ENCODE results near the gene CCDC27. TPM values are rescaled to one million over a fixed set of nuclear protein-coding genes. Genes with fewer than 3 reads are reported as not detected.

Gene CCDC27
- total and polyA plus RNA-seq, 4 donors = not detected

DNA sequence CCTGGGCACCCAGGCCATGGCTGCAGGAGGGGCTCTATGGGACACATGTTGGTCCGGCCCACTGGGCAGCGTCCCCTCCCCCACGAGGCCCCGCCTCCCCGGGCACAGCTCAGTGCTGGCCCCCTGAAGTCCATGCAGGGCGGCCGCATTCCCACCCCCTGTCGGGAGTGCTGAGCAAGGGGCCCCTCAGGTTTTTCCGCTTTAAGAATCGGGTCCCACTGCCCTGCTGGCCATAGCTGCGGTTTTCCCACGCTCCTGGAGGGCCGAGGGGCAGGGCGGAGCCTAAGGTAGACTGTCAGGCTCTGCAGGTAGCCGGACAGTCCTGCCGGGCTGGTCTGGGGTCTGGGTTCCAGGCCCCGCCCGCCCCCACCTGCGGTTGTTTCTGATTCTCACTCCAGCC, 43.5 kb upstream of the CCDC27 start:
- no peak for TF ChIP-seq RXRA (IDR thresholded peaks at IDR 0.05)
- TF ChIP-seq YY1 (IDR thresholded peaks at IDR 0.05) = no peak
- TF ChIP-seq, protein P1, sequence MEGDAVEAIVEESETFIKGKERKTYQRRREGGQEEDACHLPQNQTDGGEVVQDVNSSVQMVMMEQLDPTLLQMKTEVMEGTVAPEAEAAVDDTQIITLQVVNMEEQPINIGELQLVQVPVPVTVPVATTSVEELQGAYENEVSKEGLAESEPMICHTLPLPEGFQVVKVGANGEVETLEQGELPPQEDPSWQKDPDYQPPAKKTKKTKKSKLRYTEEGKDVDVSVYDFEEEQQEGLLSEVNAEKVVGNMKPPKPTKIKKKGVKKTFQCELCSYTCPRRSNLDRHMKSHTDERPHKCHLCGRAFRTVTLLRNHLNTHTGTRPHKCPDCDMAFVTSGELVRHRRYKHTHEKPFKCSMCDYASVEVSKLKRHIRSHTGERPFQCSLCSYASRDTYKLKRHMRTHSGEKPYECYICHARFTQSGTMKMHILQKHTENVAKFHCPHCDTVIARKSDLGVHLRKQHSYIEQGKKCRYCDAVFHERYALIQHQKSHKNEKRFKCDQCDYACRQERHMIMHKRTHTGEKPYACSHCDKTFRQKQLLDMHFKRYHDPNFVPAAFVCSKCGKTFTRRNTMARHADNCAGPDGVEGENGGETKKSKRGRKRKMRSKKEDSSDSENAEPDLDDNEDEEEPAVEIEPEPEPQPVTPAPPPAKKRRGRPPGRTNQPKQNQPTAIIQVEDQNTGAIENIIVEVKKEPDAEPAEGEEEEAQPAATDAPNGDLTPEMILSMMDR (IDR thresholded peaks at IDR 0.05; ENCODE audit: low read depth, low read length, missing input control) = no peak
- TF ChIP-seq HNF4A (conservative IDR thresholded peaks at IDR 0.05) = no peak
- no peak for TF ChIP-seq RAD21 (IDR thresholded peaks at IDR 0.05)
- TF ChIP-seq, protein P2, sequence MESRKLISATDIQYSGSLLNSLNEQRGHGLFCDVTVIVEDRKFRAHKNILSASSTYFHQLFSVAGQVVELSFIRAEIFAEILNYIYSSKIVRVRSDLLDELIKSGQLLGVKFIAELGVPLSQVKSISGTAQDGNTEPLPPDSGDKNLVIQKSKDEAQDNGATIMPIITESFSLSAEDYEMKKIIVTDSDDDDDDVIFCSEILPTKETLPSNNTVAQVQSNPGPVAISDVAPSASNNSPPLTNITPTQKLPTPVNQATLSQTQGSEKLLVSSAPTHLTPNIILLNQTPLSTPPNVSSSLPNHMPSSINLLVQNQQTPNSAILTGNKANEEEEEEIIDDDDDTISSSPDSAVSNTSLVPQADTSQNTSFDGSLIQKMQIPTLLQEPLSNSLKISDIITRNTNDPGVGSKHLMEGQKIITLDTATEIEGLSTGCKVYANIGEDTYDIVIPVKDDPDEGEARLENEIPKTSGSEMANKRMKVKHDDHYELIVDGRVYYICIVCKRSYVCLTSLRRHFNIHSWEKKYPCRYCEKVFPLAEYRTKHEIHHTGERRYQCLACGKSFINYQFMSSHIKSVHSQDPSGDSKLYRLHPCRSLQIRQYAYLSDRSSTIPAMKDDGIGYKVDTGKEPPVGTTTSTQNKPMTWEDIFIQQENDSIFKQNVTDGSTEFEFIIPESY (IDR thresholded peaks at IDR 0.05) = no peak
- no peak for TF ChIP-seq FOXA1 (IDR thresholded peaks at IDR 0.05)
- no peak for TF ChIP-seq JUND (IDR thresholded peaks at IDR 0.05)
- TF ChIP-seq NR2F2 (IDR thresholded peaks at IDR 0.05) = no peak
- TF ChIP-seq EGR1 (IDR thresholded peaks at IDR 0.05; ENCODE audit: low read depth in 2 of 2) = no peak
- TF ChIP-seq SP1 (IDR thresholded peaks at IDR 0.05) = no peak
- TF ChIP-seq, protein P3, sequence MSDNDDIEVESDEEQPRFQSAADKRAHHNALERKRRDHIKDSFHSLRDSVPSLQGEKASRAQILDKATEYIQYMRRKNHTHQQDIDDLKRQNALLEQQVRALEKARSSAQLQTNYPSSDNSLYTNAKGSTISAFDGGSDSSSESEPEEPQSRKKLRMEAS (IDR thresholded peaks at IDR 0.05) = no peak
- H3K27me3 ChIP-seq (ENCODE audit: control insufficient read depth in 4 of 4, insufficient read depth in 4 of 4, low read length in 3 of 4) = no peaks in the 10 kb centered on the region
- no peak overlapping the region for H3K9ac ChIP-seq (ENCODE audit: low read depth in 1 of 2, low read length in 2 of 2)
- WGBS = 43% methylated on average over 19 of the region's 19 CpGs
- no peak for DNase-seq (ENCODE audit: low spot score)
- no peak overlapping the region for H3K27ac ChIP-seq (ENCODE audit: low read depth in 1 of 2, low read length in 2 of 2)
- no peaks in the 10 kb centered on the region for H3K4me1 ChIP-seq (ENCODE audit: control insufficient read depth in 4 of 4, insufficient read depth in 4 of 4, low read length in 3 of 4)
- H3K9me3 ChIP-seq (ENCODE audit: control insufficient read depth in 4 of 4, low read length in 3 of 4) = no peaks in the 10 kb centered on the region
- no peaks in the 10 kb centered on the region for H3K36me3 ChIP-seq (ENCODE audit: control insufficient read depth in 4 of 4, insufficient read depth in 3 of 4, low read depth in 1 of 4, low read length in 3 of 4)
- no peak overlapping the region for H3K4me3 ChIP-seq (ENCODE audit: low read depth in 1 of 3, low read length in 3 of 3)

DNA sequence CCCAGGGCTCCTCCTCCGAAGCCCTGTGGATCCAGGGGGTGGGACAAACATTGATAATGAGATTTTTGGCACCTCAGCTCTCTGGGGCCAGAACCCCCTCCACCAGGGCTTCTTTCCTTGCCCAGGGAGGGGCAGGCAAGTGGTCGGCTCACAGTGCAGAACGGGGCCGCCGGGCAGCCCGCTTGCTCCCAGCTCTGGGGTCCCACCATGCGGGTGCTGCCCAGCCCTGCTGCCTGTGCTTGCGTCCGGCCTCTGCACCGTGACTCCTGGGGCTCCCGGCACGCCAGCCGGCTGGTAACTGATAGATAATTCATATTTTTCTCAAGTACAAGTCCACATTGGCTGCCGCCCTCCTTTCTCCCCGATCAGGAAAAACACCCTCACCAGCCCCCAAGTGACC, 42.0 kb upstream of the CCDC27 start:
- WGBS = 92% methylated on average over 15 of the region's 15 CpGs
- TF ChIP-seq RAD21 (IDR thresholded peaks at IDR 0.05) = no peak
- TF ChIP-seq, protein P4, sequence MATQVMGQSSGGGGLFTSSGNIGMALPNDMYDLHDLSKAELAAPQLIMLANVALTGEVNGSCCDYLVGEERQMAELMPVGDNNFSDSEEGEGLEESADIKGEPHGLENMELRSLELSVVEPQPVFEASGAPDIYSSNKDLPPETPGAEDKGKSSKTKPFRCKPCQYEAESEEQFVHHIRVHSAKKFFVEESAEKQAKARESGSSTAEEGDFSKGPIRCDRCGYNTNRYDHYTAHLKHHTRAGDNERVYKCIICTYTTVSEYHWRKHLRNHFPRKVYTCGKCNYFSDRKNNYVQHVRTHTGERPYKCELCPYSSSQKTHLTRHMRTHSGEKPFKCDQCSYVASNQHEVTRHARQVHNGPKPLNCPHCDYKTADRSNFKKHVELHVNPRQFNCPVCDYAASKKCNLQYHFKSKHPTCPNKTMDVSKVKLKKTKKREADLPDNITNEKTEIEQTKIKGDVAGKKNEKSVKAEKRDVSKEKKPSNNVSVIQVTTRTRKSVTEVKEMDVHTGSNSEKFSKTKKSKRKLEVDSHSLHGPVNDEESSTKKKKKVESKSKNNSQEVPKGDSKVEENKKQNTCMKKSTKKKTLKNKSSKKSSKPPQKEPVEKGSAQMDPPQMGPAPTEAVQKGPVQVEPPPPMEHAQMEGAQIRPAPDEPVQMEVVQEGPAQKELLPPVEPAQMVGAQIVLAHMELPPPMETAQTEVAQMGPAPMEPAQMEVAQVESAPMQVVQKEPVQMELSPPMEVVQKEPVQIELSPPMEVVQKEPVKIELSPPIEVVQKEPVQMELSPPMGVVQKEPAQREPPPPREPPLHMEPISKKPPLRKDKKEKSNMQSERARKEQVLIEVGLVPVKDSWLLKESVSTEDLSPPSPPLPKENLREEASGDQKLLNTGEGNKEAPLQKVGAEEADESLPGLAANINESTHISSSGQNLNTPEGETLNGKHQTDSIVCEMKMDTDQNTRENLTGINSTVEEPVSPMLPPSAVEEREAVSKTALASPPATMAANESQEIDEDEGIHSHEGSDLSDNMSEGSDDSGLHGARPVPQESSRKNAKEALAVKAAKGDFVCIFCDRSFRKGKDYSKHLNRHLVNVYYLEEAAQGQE (IDR thresholded peaks at IDR 0.05) = no peak
- TF ChIP-seq, protein P5, sequence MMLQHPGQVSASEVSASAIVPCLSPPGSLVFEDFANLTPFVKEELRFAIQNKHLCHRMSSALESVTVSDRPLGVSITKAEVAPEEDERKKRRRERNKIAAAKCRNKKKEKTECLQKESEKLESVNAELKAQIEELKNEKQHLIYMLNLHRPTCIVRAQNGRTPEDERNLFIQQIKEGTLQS (IDR thresholded peaks at IDR 0.05) = no peak
- TF ChIP-seq, protein P1 (IDR thresholded peaks at IDR 0.05; ENCODE audit: low read depth, low read length, missing input control) = no peak
- no peak for TF ChIP-seq NR2F2 (IDR thresholded peaks at IDR 0.05)
- no peak for TF ChIP-seq HNF4G (IDR thresholded peaks at IDR 0.05)
- no peak for TF ChIP-seq JUND (IDR thresholded peaks at IDR 0.05)
- no peak for TF ChIP-seq TAF1 (conservative IDR thresholded peaks at IDR 0.05)
- TF ChIP-seq RXRA (IDR thresholded peaks at IDR 0.05) = no peak
- TF ChIP-seq EGR1 (IDR thresholded peaks at IDR 0.05; ENCODE audit: low read depth in 2 of 2) = no peak
- TF ChIP-seq YY1 (IDR thresholded peaks at IDR 0.05) = no peak
- TF ChIP-seq, protein P2 (IDR thresholded peaks at IDR 0.05) = no peak
- no peak for TF ChIP-seq FOXA1 (IDR thresholded peaks at IDR 0.05)
- Histone ChIP-seq H3K9me3 (ENCODE audit: control insufficient read depth in 4 of 4, low read length in 3 of 4) (no peaks in the 10 kb centered on the region), H3K27ac (ENCODE audit: low read depth in 1 of 2, low read length in 2 of 2) (no peak overlapping the region), H3K36me3 (ENCODE audit: control insufficient read depth in 4 of 4, insufficient read depth in 3 of 4, low read depth in 1 of 4, low read length in 3 of 4) (no peaks in the 10 kb centered on the region), H3K4me1 (ENCODE audit: control insufficient read depth in 4 of 4, insufficient read depth in 4 of 4, low read length in 3 of 4) (no peaks in the 10 kb centered on the region), H3K4me3 (ENCODE audit: low read depth in 1 of 3, low read length in 3 of 3) (no peak overlapping the region), H3K27me3 (ENCODE audit: control insufficient read depth in 4 of 4, insufficient read depth in 4 of 4, low read length in 3 of 4) (no peaks in the 10 kb centered on the region), H3K9ac (ENCODE audit: low read depth in 1 of 2, low read length in 2 of 2) (no peak overlapping the region)
- DNase-seq (ENCODE audit: low spot score) = no peak

Measured in liver (tissue), 9 donors.